Endometrial microvascular endothelial cells (primary cell): ENCODE measurements around the gene MAX. TPM values are rescaled to one million over a fixed set of nuclear protein-coding genes. Genes with fewer than 3 reads are reported as not detected.

ENCODE experiments used
- in situ Hi-C: cut with HindIII; loops from 2 replicates; pipeline ENCODE4 v1.10.0; 2017; ENCODE audit warnings: low sequenced_read_pairs, low pct_unique_long_range_greater_than_20kb; ENCODE audit errors: inconsistent ontology term
- total RNA-seq: library from RNA; depleted of rRNA; stranded (reverse); fragments of >200 nt; gene quantifications from one replicate; pipeline ENCODE4 v1.2.3, GENCODE V29; 2015; ENCODE audit errors: inconsistent ontology term

Gene MAX
- total RNA-seq, result 39.3 TPM

DNA sequence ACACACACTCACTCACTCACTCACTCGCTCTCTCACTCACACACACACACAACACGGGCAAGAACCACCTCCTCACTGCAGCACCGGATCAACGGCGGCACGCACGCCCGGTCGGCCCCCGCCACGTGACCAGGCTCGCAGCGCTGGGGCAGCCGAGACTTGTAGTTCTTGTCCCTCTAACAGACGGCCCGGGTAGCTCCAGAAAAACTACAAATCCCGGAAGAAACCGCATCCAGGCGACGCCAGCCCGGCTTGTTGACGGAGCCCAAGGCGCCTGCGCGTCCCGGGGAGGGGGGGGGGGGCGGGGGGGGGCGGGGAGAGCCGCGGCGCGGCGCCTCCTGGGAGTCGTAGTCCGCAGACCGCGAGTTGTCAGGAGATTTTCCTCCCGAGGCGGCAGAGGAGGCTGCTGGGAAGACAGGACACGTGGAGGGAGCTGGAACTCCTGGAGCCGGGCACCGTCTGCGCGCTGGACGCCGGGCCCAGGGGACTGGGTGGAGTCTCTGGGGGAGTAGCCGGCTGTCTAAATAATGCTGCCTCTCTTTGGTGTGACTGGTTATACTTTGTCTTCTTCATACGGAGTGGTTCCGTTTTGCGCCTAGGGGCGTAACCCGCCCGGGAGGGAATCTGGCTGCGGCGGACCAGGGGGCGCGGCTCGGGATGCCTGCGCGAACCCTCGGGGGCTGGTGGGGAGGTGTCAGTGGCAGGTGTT is at the start of gene MAX:
TSS of gene MAX (minus strand) at position 77 of the 709 bp plus-strand sequence. CDS start 178 bp downstream, outside the sequence.
- in situ Hi-C loops, result no loop called here

DNA sequence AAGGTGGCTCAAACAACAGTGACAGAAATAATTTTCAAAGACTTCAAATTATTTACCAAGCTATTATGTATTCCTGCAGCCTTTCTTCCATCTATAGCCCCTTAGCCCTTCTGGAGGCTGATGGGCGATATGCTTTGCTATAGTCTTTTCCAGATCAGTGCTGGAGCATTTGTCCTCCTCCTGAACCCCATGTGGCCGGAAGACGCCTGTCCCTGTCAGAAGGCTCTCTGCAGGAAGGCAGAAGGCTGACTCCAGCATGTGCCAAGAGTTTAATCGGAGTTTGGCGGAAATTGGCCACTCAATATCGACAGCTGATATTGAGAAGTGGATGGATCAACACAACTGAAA is 49.3 kb upstream of the MAX start:
- in situ Hi-C loops, result no loop called here

DNA sequence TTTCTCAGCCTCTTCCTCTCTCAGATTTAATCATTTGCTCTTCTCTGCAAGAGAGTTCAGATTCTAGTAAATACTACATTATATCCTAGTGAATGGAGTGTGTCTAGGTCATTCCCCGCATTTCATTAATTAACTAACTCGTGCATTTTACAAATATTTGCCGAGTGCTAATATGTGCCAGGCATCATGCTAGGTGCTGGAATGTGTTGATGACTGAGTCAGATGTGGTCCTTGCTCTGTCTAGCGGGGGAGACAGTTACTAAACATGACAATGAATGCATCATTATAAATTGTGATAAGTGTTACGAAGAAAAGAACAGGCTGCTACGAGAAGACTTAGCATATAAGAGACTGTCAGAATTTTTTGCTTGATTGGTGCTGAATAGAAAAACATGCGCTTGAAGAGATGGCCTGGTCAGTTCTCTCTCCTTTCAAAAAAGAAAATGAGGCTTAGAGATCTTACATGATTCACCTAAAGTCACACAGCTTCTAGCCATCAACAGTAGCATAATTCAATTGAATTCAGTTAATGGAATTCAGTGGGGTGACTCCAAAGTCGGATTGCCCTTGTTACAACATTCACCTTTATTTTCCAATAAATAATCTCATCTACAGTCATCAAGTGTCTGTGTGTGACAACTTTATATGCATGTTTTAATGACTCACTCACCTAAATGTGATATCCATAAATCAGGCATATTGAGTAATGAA is 48.7 kb upstream of the MAX start:
- in situ Hi-C loops, result no loop called here

DNA sequence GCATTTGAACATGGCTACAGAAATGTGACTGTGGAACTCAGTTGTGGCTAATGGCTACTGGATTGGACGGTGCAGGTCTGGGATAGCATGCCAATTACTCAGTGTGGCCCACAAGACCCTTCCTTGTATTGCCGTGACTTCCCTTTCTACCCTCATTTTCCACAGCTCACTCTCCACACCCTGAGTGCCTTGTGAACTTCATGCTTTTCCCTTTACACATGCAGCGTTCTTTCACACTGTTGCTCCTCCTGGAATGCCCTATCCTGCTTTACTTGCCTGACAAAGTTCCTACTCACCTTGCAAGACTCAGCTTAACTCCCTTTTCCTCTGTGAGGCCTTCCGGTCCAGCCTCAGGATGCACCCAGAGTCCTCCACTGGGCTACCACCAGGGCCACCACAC is 46.8 kb upstream of the MAX start:
- in situ Hi-C loops, result no loop called here

- in situ Hi-C loops, result no loop called here
Measured at GRCh38 chr14:65144170-65144569, 41.9 kb upstream of the MAX start.

DNA sequence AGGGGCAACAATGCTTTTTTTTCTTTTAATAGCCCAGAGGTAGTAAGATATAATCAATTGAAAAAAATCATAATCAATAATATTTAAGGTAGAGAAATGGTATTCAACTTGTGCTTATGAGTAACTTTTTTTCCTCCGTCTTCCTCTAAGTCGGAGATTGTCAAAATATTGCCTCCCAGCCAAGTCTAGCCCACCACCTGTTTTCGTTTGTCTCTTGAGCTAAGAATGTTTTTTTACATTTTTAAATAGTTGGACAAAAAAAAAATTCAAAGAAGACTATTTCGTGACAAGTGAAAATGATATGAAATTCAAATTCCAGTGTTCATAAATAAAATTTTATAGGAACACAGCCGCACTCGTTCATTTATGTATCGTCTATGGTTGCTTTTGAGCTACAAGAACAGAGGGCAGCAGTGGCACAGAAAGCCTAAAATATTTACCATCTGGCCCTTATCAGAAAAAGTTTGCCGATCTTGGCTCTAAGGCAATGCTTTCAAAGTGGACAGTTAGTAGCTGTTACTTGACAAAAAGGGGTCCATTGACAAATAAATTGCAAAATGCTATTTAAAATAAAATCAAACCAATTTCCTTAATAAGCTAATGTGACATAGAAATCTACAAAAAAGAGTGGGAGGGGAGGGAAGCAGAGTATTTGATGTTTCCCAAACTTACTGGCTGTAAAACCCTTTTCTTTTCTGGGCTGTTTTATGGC is 40.8 kb upstream of the MAX start:
- in situ Hi-C loops, result no loop called here

GRCh38 chr14:65142429-65142828 is 40.1 kb upstream of the MAX start:
- in situ Hi-C loops, result no loop called here

- in situ Hi-C loops, result no loop called here
Measured at GRCh38 chr14:65141523-65141922, 39.2 kb upstream of the MAX start.

- in situ Hi-C loops, result no loop called here
Measured at GRCh38 chr14:65137648-65138307, 35.5 kb upstream of the MAX start.

DNA sequence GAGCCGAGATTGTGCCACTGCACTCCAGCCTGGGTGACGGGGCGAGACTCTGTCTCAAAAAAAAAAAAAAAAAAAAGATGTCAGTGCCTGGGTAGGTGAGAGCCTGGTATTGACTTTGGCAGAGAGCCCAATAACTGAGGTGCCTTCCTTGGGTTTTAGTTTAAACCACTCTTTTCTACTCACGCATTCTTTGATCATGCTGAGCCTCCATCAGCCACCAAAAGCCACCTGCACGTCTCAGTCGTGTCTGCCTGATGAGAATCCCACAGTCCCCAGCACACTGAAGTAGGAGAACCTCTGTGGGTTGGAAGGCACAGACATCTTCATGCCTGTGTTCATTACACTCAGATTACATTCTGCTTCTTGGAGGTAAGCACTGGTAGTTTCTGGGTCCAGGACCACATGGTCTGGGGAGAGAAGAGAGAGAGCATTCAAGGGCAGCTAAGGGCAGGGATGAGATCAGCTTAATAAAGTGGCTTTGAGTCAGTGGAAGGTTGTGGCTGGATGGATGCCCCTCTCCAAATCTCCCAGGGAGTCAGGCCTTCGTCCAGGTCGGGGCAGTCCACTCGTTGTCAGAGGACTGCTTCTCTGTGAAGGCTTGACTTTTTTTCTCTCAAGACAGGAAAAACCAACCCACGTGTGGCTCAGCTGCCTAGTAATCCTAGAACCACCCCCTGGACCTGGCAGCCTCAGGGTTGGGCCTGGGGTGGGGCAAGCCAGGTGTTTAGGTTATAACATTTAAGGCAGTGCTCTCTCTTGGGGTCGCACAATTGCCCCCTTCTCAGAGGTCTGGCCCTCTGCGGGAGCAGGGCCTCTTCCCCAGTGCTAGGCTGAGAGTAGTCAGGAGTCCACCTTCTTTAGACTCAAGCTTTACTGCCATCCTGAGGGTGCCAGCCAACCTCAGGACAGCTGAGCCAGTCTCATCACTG is 32.6 kb upstream of the MAX start:
- in situ Hi-C loops, result no loop called here

DNA sequence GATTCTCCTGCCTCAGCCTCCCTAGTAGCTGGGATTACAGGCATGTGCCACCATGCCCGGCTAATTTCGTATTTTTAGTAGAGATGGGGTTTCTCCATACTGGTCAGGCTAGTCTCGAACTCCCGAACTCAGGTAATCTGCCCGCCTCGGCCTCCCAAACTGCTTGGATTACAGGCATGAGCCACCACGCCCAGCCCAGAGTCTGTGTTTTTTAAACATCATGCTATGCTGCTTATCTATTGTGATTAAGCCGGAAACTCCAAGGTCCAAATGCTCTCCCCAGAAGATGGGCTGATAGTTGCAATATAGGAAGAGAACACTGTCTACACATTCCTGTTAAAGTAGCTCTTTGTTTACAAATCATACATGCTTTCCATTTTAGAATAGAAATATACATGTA is 30.5 kb upstream of the MAX start:
- in situ Hi-C loops, result no loop called here

GRCh38 chr14:65131301-65131701 is 29.0 kb upstream of the MAX start:
- in situ Hi-C loops, result no loop called here

- in situ Hi-C loops, result no loop called here
Measured at GRCh38 chr14:65128096-65128495, 25.8 kb upstream of the MAX start.

GRCh38 chr14:65117769-65118745 is 15.7 kb upstream of the MAX start:
- in situ Hi-C loops, result no loop called here

DNA sequence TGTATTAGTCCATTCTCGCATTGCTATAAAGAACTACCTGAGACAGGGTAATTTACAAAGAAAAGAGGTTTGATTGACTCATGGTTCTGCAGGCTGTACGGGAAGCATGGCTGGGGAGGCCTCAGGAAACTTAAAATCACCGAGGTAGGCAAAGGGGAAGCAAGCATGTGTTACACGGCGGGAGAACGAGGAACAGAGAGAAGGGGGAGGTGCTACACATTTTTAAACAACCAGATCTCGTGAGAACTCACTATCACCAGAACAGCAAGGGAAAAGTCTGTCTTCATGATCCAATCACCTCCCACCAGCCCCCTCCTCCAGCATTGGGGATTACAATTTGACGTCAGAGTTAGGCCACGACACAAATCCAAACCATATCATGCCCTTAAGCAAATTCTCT is 13.3 kb upstream of the MAX start:
- in situ Hi-C loops, result no loop called here

- in situ Hi-C loops, result no loop called here
Measured at GRCh38 chr14:65110525-65110924, 8.2 kb upstream of the MAX start.

- in situ Hi-C loops, result no loop called here
Measured at GRCh38 chr14:65109357-65109756, 7.0 kb upstream of the MAX start.
